Anterior cingulate cortex (tissue), 58 donors: Measurements from ENCODE around the gene ZNF546.

Source experiments
- DNase-seq, 58 donors: peaks; one replicate each; lab custom pipeline; 2025; lab: John Stamatoyannopoulos, UW

Gene ZNF546

DNA sequence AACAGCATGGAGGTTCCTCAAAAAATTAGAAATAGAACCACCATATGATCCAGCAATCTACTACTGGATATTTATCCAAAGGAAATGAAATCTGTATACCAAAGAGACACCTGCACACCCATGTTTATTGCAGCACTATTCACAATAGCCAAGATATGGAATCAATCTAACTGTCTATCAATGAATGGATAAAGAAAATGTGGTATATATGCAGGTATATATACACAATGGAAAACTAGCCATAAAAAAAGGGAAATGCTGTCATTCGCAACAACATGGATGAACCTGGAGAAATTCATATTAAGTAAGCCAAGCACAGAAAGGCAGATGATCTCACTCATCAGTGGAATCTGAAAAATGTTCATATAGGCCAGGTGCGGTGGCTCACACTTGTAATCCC, 56.6 kb downstream of the ZNF546 start:
- DNase-seq = no peak

DNA sequence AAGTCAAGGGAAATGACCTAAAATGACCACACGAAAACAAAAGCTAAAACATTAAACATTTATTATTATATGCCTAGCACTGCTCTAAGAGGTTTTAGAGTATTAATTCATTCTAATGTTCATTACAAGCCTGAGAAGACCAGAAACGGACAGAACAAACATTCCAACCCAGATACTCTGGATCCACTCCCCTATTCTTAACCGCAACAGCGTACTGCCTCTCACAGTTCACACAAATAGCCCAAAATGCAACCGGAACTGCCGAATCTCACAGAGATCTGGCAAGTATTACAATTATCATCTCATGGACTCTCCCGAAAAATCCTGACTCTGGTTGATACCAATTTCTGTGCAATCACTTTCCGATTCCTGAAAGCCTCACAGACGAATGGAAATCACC, 57.8 kb downstream of the ZNF546 start:
- DNase-seq = no peak

DNA sequence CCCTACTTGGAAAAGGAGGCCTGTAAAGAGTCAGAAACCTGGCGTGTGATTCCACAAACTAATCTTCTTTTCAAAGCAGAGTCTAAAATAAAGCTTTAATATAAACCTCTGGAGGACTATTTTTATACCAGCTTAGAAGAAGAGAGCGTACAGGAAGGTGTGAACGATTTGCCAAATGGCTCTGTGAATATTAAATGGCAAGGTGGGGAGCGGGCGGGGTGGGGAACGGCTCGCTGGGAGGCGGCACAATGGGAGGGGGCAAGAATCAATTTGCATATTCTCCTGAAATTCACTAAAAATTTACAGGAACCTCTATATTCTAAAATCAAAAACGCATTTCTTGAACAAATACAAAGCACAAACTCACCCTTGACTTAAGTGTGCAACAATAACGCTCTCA, 58.2 kb downstream of the ZNF546 start:
- no peak for DNase-seq

DNA sequence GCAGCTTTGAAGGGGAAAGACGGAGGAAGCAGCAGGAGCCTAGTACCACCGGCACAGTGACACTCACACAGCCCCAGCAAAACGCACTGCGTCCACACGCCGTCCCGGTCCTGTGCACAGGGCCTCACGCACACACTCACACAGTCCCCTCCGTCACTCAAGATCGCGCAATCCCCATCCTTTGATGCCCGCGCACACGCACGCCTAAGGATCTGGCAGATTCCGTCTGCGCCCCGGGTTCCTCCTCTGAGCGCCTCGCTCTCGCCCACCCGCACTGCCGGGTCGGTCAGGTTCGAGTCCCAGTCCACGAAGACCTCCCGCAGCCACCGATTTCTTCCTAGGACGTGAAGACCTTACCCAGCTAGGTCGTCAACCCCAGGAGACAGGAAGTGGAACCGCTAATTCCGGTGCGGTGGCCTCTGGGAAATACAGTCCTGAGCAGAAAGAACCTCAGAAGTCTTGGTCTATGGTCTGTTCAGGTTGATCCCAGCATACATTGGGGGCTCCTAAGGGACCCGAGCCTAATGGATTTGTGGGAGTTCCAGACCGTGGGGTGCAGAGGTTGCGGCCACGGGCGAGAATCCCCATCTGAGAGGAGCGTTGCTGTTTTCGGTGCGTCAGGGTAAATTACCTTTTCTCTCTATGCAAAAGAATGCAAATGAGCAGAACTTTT, 59.1 kb downstream of the ZNF546 start, which contains the start of gene ZNF780B:
TSS of gene ZNF780B (minus strand) at position 400 of the 673 bp plus-strand sequence. CDS start 5,899 bp downstream, outside the sequence.
- DNase-seq = peak in 57 of 58 donors; percentile 13 to 88 (median 58)

DNA sequence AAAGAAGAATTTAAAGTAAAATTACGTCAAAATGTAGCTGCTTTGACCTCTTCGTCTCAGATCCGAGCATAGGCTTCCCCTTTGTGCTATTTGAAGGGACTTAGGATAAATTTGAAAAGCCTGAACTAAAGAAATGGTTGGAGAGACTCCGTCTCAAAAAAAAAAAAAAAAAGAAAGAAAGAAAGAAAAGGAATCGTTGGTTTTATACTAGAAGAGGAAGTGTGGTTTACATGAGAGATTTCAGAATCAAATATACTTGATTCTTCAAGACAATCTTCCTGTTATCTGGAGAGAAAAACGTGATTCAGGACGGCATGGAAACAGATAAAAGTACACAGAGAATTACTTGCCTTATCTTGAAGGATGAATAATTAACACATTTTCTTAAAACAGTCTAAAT, 59.6 kb downstream of the ZNF546 start:
- DNase-seq = no peak

GRCh38 chr19:40057166-40057565, 60.3 kb downstream of the ZNF546 start:
- DNase-seq = no peak

DNA sequence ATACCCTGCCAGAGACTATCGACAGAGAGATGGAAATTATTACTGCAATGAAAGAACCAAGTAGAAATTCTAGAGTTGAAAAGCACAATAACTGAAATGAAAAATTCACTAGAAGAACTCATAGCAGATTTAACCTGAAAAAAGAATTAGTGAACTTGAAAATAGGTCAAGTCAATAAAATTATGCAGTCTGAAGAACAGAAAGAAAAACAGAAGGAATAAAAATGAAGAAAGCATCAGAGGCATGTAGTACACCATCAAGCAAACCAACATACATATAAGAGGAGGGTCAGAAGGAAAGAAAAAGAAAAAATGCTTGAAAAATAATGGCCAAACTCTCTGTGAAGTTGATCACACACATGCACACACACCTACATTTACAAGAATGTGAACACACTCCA, 62.8 kb downstream of the ZNF546 start:
- no peak for DNase-seq

DNA sequence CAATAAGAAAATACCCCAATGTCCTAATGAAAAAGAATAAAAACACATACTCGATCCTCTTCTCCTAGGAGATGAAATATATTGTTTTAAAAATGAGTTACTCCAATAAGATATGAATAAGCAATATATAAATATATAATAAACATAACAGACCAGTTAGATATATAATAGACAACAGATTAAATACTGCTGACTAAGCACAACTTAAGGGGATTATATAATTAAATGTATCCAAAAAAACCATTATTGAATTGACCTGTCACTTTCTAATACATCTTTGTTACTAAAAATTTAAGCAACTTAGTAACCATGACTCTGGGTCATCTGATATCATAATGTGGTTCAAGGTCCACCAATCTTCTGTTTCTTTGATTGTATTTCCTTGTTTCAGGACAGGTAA, 73.2 kb downstream of the ZNF546 start:
- no peak for DNase-seq
